ENCODE results near the gene PRKCB.

Gene PRKCB

GRCh38 chr16:23836404-23837311, 875 bp downstream of the PRKCB start:
- peak; percentile 39 to 67 (median 41) for DNase-seq

GRCh38 chr16:23837553-23838308, 1.9 kb downstream of the PRKCB start:
- peak in 2 of 3 donors; percentile 34 to 50 for DNase-seq

GRCh38 chr16:23838485-23839142, 2.8 kb downstream of the PRKCB start:
- no peak for DNase-seq

- no peak for DNase-seq
Measured at GRCh38 chr16:23840310-23840709, 4.5 kb downstream of the PRKCB start.

GRCh38 chr16:23842137-23842600, 6.4 kb downstream of the PRKCB start:
- no peak for DNase-seq

GRCh38 chr16:23843143-23843542, 7.4 kb downstream of the PRKCB start:
- DNase-seq, result no peak

GRCh38 chr16:23847251-23847650, 11.5 kb downstream of the PRKCB start:
- DNase-seq, result no peak

- peak; percentile 78 to 83 (median 80) for DNase-seq
Measured at GRCh38 chr16:23847948-23848347, 12.2 kb downstream of the PRKCB start.

- DNase-seq, result no peak
Measured at GRCh38 chr16:23848958-23849357, 13.2 kb downstream of the PRKCB start.

- DNase-seq, result peak; percentile 64 to 74 (median 64)
Measured at GRCh38 chr16:23852794-23853562, 17.2 kb downstream of the PRKCB start.

- peak; percentile 36 to 54 (median 44) for DNase-seq
Measured at GRCh38 chr16:23855010-23855409, 19.2 kb downstream of the PRKCB start.

GRCh38 chr16:23856251-23856709, 20.5 kb downstream of the PRKCB start:
- peak; percentile 45 to 81 (median 76) for DNase-seq

- DNase-seq, result peak; percentile 60 to 71 (median 64)
Measured at GRCh38 chr16:23857256-23857880, 21.6 kb downstream of the PRKCB start.

GRCh38 chr16:23857881-23858269, 22.1 kb downstream of the PRKCB start:
- no peak for DNase-seq

- peak; percentile 86 to 93 (median 93) for DNase-seq
Measured at GRCh38 chr16:23858542-23858941, 22.8 kb downstream of the PRKCB start.

GRCh38 chr16:23859713-23860269, 24.0 kb downstream of the PRKCB start:
- DNase-seq, result peak in 2 of 3 donors; percentile 38 to 47

GRCh38 chr16:23861874-23862273, 26.1 kb downstream of the PRKCB start:
- no peak for DNase-seq

GRCh38 chr16:23862556-23862955, 26.8 kb downstream of the PRKCB start:
- DNase-seq, result no peak

GRCh38 chr16:23863511-23864422, 28.0 kb downstream of the PRKCB start:
- DNase-seq, result peak in 2 of 3 donors; percentile 75 to 81

GRCh38 chr16:23865853-23866252, 30.1 kb downstream of the PRKCB start:
- no peak for DNase-seq
